ENCODE results near the gene IGLL1.
A peak's percentile ranks its signal among the peaks of the same experiment; 100 is the strongest.
"Not testable (repeated sequence)": the region's sequence is repeated elsewhere in the genome, so short reads cannot be mapped to it uniquely, and the experiment has no call there.

Gene IGLL1

GRCh38 chr22:23591201-23591791 is 11.2 kb upstream of the IGLL1 start:
- DNase-seq (ENCODE audit: low read depth, low spot score), result peak; percentile 76

DNA sequence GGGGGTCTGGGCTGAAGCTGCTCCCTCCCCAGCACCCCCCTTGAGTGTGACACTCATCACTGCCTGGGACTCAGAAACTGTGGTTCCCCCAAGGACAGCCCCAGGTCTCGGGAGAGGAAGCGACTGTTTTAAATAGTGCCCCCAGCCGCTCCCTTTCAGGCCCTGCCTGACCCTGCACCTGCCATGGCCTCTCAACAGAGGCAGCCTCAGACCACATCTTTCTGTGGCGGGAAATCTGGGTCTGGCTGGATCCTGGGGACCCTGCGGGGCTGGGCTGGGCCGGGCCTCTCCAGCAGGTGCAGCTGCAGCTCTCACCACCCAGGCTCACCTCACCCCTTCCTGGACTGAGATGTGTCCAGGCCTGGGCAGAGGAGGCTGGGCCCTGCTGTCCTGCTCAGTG is 3.7 kb upstream of the IGLL1 start:
- DNase-seq (ENCODE audit: low read depth, low spot score), result no peak

GRCh38 chr22:23583153-23583552 is 3.1 kb upstream of the IGLL1 start:
- no peak for DNase-seq (ENCODE audit: low read depth, low spot score)

DNA sequence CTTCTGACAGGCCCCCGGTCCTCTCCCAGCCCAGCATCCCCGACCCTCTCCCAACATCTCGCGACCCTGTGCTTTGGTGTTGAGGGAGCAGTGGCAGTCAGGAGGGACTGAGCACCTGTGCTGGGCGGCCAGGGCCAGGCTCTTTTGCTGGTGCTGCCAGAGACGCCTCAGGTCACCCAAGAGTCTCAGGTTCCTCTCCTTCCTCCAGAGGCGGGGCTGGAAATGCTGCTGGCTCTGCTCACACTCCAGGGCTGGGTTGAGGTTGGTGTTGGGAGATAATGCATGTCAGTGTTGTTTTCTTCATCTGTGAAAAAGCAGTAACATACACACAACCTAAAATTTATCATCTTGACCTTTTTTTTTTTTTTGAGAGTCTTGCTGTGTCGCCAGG is 1.2 kb upstream of the IGLL1 start:
- DNase-seq (ENCODE audit: low read depth, low spot score), result no peak

DNA sequence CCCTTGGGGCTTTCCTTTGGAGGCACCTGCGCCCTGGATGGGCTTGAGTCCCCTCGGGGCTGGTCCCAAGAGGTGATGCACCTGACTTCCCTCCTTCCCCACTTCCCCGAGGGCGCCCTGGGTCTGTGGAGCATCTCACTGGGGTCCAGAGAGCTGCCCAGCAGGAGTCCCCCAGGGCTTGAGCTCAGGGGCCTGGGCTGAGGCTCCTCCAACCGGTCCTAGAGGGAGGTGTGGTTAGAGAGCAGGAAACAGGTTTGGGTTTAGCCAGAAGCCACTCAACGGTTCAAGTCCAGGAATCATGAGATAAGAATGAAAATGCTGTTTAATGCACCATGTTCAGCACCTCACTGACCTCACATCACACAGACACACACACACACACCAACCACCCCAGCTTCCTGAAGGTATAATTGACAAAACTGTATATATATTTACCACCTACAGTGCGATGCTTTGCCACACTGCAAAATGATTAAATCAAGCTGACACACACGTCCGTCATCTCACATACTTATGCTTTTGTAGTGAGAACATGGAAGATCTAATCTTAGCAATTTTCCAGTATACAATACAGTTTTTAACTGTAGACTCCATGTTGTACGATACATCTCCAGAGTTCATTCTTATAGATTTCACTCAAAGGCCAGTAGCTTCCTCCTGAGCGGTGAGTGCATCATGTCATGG is 628 bp upstream of the IGLL1 start:
- no peak for DNase-seq (ENCODE audit: low read depth, low spot score)

DNA sequence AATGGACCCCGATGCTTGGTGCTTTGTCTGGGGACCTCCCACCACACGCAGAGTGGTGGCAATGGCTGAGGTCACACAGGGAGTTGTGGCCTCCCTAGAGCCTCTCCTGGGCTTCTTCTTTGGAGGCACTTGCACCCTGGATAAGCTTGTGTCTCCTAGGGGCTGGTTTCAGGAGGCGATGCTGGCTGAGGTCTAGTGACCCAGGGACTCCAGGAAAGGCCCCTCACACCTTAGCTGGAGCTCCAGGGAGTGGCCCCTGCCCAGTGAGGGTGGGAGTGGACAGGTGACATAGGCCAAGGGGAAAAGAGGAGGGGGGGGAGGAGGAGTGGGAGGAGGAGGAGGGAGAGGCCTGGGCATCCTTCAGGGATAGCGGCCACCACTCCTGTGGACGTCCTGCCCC is 810 bp downstream of the IGLL1 start:
- DNase-seq (ENCODE audit: low read depth, low spot score), result no peak

GRCh38 chr22:23578306-23578705 is 1.8 kb downstream of the IGLL1 start:
- no peak for DNase-seq (ENCODE audit: low read depth, low spot score)

- DNase-seq (ENCODE audit: low read depth, low spot score), result no peak
Observed at GRCh38 chr22:23576681-23577080, 3.4 kb downstream of the IGLL1 start.

- DNase-seq (ENCODE audit: low read depth, low spot score), result no peak
Observed at GRCh38 chr22:23575601-23576000, 4.5 kb downstream of the IGLL1 start.

GRCh38 chr22:23574877-23575276 is 5.2 kb downstream of the IGLL1 start:
- no peak for DNase-seq (ENCODE audit: low read depth, low spot score)

- no peak for DNase-seq (ENCODE audit: low read depth, low spot score)
Observed at GRCh38 chr22:23574371-23574811, 5.7 kb downstream of the IGLL1 start.

DNA sequence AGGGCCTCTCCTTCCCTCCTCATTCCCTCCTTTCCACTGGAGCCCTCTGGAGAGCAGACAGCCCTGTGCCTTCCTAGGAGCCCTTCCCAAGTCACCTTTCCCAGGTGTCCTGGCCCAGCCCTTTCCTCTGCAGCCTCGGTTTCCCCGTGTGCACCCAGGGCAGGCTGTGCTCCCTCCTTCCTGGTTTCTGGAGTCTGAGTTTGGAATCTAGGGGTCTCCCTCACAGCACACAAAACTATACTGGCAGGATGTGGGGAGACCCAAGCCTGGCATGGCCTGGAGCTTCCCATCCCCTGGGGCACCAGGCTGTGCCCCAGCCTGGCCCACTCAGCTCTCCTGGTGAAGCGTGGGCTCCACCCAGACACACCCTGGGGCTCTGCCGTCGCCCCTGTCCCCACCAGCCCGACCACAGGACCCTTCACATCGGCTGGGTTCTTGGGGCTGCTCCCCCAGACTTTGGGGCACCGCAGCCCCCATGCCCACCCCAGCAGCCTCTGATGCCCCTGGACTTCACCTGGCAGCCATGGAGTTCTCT is 6.3 kb downstream of the IGLL1 start:
- not testable (repeated sequence) for DNase-seq (ENCODE audit: low read depth, low spot score)

DNA sequence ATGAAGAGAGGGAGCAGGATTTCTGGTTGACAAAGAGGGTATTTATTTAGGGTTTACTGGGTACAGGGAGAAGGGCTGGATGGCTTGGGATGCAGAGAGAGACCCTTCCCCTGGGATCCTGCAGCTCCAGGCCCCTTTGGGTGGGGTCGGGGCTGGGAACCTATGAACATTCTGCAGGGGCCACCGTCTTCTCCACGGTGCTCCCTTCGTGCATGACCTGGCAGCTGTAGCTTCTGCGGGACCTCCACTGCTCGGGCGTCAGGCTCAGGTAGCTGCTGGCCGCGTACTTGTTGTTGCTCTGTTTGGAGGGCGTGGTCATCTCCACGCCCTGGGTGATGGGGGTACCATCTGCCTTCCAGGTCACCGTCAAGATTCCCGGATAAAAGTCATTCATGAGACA is 7.0 kb downstream of the IGLL1 start:
- DNase-seq (ENCODE audit: low read depth, low spot score), result not testable (repeated sequence)

- DNase-seq (ENCODE audit: low read depth, low spot score), result no peak
Observed at GRCh38 chr22:23571486-23571885, 8.6 kb downstream of the IGLL1 start.

GRCh38 chr22:23570681-23571080 is 9.4 kb downstream of the IGLL1 start:
- no peak for DNase-seq (ENCODE audit: low read depth, low spot score)

- DNase-seq (ENCODE audit: low read depth, low spot score), result no peak
Observed at GRCh38 chr22:23569716-23570115, 10.4 kb downstream of the IGLL1 start.

GRCh38 chr22:23569291-23569690 is 10.8 kb downstream of the IGLL1 start:
- no peak for DNase-seq (ENCODE audit: low read depth, low spot score)

DNA sequence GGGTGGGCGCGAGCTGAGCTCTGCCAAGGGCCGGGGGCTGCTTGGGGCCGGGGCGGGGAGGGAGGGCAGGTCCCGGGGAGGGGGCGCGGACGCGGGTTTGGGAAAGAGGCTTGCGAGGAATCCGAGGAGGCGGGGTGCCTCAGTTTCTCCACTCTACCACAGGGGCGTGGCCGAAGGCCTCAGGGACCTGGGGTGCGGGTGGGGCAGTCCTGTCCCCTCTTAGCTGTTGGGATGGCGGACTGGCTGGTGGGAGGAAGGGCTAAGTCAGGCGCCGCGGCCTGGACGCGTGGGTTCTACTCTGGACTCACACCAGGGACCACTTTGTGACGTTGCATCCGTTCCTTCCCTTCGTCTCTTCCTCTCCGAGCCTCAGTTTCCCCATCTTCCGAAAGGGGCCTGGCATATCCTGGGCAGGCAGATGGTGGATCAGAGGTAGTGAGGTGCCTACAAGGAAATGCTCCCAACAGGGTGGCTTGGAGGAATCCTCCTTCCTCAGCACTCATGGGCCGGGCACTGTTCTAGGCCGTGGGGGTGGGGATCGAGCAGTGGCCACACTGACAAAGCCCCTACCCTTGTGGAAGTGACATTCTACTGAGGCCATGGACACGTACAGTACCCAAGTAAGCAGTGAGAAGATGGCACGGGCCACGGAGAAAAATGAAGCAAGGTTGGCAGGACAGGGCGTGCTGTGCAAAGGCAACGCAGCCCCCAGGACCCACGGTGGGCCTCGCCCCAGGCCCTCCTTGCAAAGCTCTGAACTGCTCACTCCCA is 13.2 kb downstream of the IGLL1 start:
- DNase-seq (ENCODE audit: low read depth, low spot score), result no peak

GRCh38 chr22:23565915-23566704 is 14.0 kb downstream of the IGLL1 start:
- peak; percentile 23 for DNase-seq (ENCODE audit: low read depth, low spot score)

GRCh38 chr22:23565305-23565914 is 14.7 kb downstream of the IGLL1 start:
- DNase-seq (ENCODE audit: low read depth, low spot score), result no peak

DNA sequence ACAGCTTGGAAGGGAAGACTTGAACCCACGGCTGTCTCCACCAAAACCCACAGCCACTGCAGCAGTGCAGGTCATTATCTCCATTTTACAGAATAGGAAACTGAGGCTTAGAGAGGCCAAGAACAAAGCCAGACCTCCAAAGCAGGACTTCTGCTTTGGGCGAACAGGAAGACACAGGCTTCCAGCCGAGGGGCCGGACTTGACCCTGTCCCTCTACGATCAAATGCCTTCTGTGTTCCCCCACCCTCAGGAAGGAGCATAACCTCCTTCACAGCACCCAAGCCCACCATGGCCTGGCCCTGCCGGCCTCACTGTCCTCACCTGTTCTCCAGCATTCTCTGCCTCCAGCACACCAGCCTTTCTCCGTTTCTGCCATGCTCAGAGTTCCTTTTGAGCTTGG is 15.8 kb downstream of the IGLL1 start:
- DNase-seq (ENCODE audit: low read depth, low spot score), result no peak
